Parathyroid adenoma (tissue), 2 donors: ENCODE data around the gene CCL23.

Source experiments
- H2AFZ ChIP-seq: fragments of 300-600 bp; sonication (generic); one replicate; pipeline ENCODE4 v1.7.0; 2017; ENCODE audit warnings: antibody characterized with exemption, mild to moderate bottlenecking
- H3K27ac ChIP-seq: fragments of 300-600 bp; sonication (generic); one replicate; pipeline ENCODE4 v1.7.0; 2017
- H3K27me3 ChIP-seq: fragments of 300-600 bp; sonication (generic); one replicate; pipeline ENCODE4 v1.7.0; 2017; ENCODE audit warnings: low read length; ENCODE audit not compliant: control insufficient read depth, insufficient read depth
- H3K36me3 ChIP-seq: fragments of 300-600 bp; sonication (generic); one replicate; pipeline ENCODE4 v1.7.0; 2017; ENCODE audit warnings: low read length; ENCODE audit not compliant: control insufficient read depth, insufficient read depth
- H3K4me1 ChIP-seq: fragments of 300-600 bp; sonication (generic); one replicate; pipeline ENCODE4 v1.7.0; 2017; ENCODE audit warnings: control low read depth
- H3K4me2 ChIP-seq: fragments of 300-600 bp; sonication (generic); one replicate; pipeline ENCODE4 v1.7.0; 2017; ENCODE audit warnings: low read length
- H3K4me3 ChIP-seq: fragments of 300-600 bp; sonication (generic); one replicate; pipeline ENCODE4 v1.7.0; 2017; ENCODE audit warnings: low read depth, low read length
- H3K79me2 ChIP-seq: fragments of 300-600 bp; sonication (generic); one replicate; pipeline ENCODE4 v1.7.0; 2017; ENCODE audit warnings: control low read depth
- H3K9ac ChIP-seq: fragments of 300-600 bp; sonication (generic); one replicate; pipeline ENCODE4 v1.7.0; 2017; ENCODE audit warnings: mild to moderate bottlenecking
- H3K9me3 ChIP-seq: fragments of 300-600 bp; sonication (generic); one replicate; pipeline ENCODE4 v1.7.0; 2017; ENCODE audit warnings: low read length; ENCODE audit not compliant: control insufficient read depth
- TF ChIP-seq, protein P1 (sequence below): fragments of 300-600 bp; sonication (generic); IDR thresholded peaks from one replicate; pipeline ENCODE4 v1.7.0; 2017; ENCODE audit warnings: antibody characterized with exemption, mild to moderate bottlenecking
- donor health status: primary hyperparathyroidism.

CCL23 gene

DNA sequence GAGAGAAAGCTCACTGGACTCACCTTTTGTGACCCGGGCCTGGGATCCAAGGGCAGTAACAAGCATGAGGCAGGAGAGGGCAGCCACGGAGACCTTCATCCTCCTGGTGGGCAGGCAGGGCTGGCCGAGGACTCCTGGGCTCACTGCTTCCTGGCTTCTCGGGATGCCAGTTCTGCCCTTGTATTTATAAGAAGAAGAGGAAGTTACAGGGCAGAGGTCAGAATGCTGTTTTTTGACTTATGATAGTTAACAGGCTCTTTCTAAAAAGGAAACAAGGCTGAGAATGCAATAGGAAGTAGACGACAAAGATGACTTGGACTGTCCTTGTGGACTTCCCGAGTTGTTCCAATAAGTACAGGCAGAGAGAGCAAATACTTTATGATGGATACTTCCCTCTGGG, at the start of gene CCL23:
Gene CCL23, minus strand, starts transcription at position 174 of the 400 bp plus-strand sequence. Its CDS starts 75 bp downstream, at position 99.
- Histone ChIP-seq H3K4me1 (no peaks in the 10 kb centered on the region), H3K9ac (no peak within 1 kb of the TSS), H3K4me3 (no peak within 1 kb of the TSS), H3K27ac (no peak within 1 kb of the TSS), H3K36me3 (no peaks in the 10 kb centered on the region), H3K9me3 (no peaks in the 10 kb centered on the region), H3K4me2 (no peak within 1 kb of the TSS), H3K79me2 (no peaks in the 10 kb centered on the region), H3K27me3 (no peaks in the 10 kb centered on the region), H2AFZ (no peak within 1 kb of the TSS)
- TF ChIP-seq, protein P1, sequence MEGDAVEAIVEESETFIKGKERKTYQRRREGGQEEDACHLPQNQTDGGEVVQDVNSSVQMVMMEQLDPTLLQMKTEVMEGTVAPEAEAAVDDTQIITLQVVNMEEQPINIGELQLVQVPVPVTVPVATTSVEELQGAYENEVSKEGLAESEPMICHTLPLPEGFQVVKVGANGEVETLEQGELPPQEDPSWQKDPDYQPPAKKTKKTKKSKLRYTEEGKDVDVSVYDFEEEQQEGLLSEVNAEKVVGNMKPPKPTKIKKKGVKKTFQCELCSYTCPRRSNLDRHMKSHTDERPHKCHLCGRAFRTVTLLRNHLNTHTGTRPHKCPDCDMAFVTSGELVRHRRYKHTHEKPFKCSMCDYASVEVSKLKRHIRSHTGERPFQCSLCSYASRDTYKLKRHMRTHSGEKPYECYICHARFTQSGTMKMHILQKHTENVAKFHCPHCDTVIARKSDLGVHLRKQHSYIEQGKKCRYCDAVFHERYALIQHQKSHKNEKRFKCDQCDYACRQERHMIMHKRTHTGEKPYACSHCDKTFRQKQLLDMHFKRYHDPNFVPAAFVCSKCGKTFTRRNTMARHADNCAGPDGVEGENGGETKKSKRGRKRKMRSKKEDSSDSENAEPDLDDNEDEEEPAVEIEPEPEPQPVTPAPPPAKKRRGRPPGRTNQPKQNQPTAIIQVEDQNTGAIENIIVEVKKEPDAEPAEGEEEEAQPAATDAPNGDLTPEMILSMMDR = no peak

DNA sequence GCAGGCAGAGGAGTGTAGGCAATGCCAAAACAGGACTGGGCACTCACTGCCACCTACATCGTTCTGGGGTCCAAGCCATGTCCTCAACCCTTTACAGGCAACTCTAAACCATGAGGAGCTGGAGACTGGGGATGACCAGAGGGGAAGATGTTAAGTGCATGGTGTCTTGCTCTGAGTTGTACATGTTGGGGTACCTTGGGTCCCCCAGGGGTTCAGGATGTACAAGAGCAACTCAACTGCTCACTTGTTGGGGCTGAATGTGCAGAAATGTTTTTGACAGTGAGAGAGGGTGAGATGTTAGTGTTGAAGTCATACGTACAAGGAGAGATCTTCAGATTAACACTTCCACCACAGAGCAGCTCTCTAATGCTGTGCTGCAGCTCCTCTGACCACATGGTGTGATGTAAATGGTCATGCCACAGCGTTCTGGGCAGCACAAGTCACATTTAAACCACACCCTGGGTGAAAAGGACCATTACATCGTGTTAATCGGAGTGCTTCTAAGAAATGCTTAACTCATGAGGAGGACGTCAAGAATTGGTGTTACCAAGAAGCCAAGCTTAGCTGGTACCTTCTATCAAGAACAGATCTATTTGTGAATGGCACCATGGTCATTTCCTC, 48.7 kb upstream of the CCL23 start:
- Histone ChIP-seq H3K9me3 (no peaks in the 10 kb centered on the region), H3K27me3 (no peaks in the 10 kb centered on the region), H3K9ac (no peak overlapping the region), H3K4me1 (no peaks in the 10 kb centered on the region), H3K27ac (no peak overlapping the region), H3K36me3 (no peaks in the 10 kb centered on the region), H2AFZ (no peak overlapping the region), H3K4me2 (no peak overlapping the region), H3K79me2 (no peaks in the 10 kb centered on the region), H3K4me3 (no peak overlapping the region)
- TF ChIP-seq, protein P1 = no peak

DNA sequence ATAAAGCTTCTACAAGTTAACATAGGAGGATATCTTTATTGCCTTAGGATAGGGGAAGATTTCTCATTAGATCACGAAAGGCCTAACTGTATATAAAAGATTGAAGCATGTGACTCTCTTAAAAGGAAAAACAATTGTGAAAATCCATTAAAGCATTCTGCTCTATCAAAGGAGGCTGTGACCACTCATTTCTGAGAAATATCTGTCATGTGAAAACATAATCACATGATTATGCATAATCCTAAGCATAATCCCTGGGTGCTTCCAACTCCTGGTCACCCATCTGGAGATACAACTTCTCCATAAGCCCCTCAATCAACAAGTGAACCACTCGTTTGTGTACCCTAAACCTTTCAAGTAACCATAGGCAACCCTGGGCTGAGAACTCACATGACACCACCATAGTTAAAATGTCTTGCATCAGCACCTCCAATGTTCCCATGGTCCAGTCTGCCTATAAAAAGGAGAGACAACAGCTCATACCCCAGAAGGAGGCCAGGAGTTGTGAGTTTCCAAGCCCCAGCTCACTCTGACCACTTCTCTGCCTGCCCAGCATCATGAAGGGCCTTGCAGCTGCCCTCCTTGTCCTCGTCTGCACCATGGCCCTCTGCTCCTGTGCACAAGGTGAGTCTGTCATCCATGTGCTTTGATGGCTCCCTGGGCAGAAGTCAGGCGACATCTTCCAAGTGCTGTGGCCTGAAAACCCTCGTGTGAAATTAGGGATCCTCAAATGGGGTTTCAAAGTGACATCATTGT, 46.2 kb upstream of the CCL23 start, which contains the start of gene CCL18:
Gene CCL18, plus strand, starts transcription at position 487 of the 756 bp plus-strand sequence. Its CDS starts 71 bp downstream, at position 558.
- no peak within 1 kb of the TSS for H3K4me2 ChIP-seq

GRCh38 chr17:36060816-36061215, 43.0 kb upstream of the CCL23 start:
- no peaks in the 10 kb centered on the region for H3K9me3 ChIP-seq
- H3K27me3 ChIP-seq = no peaks in the 10 kb centered on the region
- H3K4me1 ChIP-seq = no peaks in the 10 kb centered on the region
- no peak overlapping the region for H2AFZ ChIP-seq
- TF ChIP-seq, protein P1 = no peak
- no peaks in the 10 kb centered on the region for H3K36me3 ChIP-seq
- no peak overlapping the region for H3K27ac ChIP-seq
- H3K79me2 ChIP-seq = no peaks in the 10 kb centered on the region
- H3K4me3 ChIP-seq = no peak overlapping the region
- no peak overlapping the region for H3K9ac ChIP-seq
- H3K4me2 ChIP-seq = no peak overlapping the region

More for the DNA sequence above, 46.2 kb upstream of the CCL23 start, which contains the start of gene CCL18:
- Histone ChIP-seq H3K79me2 (no peaks in the 10 kb centered on the region), H3K9me3 (no peaks in the 10 kb centered on the region), H3K27me3 (no peaks in the 10 kb centered on the region), H3K4me1 (no peaks in the 10 kb centered on the region), H3K4me3 (no peak within 1 kb of the TSS), H3K27ac (no peak within 1 kb of the TSS), H3K36me3 (no peaks in the 10 kb centered on the region), H3K9ac (no peak within 1 kb of the TSS), H2AFZ (no peak within 1 kb of the TSS)
- TF ChIP-seq, protein P1 = no peak
